Vagina (tissue), 2 donors: ENCODE results near the gene CCDC85C.

Experiments
- CTCF ChIP-seq, 3 experiments: fragments of 450-650 bp in 2 of 3; fragments of 200-600 bp in 1 of 3; sonication (generic) in 1 of 3; IDR thresholded peaks; one replicate each; pipeline ENCODE4 v1.5.1; 2017 to 2019; ENCODE audit warnings: antibody characterized with exemption in 3 of 3, mild to moderate bottlenecking in 2 of 3, moderate library complexity in 2 of 3
- POLR2A ChIP-seq, 2 donors: fragments of 450-650 bp; IDR thresholded peaks; one replicate each; pipeline ENCODE4 v1.6.1; 2017; ENCODE audit warnings: antibody characterized with exemption in 2 of 2, mild to moderate bottlenecking in 2 of 2, moderate library complexity in 2 of 2

GRCh38 chr14:99466758-99467157, 137.2 kb downstream of the CCDC85C start:
- no peak for TF ChIP-seq CTCF (IDR thresholded peaks at IDR 0.05)
- no peak for TF ChIP-seq POLR2A (IDR thresholded peaks at IDR 0.05)
